Activated B cell treated with CpG ODN at 0.5 μM for 24 hours (primary cell): ENCODE data around the gene MUC2. TPM values are rescaled to one million over a fixed set of nuclear protein-coding genes. Genes with fewer than 3 reads are reported as not detected.

Experiments used
- ATAC-seq: fragments of 200-7000 bp; cut with Tn5 transposase; one replicate; pipeline ENCODE4 v1.10.0; 2021; ENCODE audit warnings: low read depth, mild to moderate bottlenecking, moderate library complexity
- CTCF ChIA-PET: fragments of 350-600 bp; sonication (Branson Sonifier 250); formaldehyde crosslinking; loops from one replicate; lab custom pipeline; 2021; ENCODE audit warnings: antibody characterized with exemption; lab: Charles Lee
- POLR2A ChIA-PET: fragments of 350-600 bp; sonication (Branson Sonifier 250); formaldehyde crosslinking; loops from one replicate; lab custom pipeline; 2021; ENCODE audit warnings: antibody characterized with exemption; lab: Charles Lee
- DNase-seq: peaks from one replicate; pipeline ENCODE4 v3.0.0; 2022
- H3K27ac Mint-ChIP-seq: one replicate; pipeline ENCODE4 v1.8.0; 2020; ENCODE audit warnings: mixed read lengths
- H3K27me3 Mint-ChIP-seq: one replicate; pipeline ENCODE4 v1.8.0; 2021; ENCODE audit warnings: mixed read lengths
- H3K36me3 Mint-ChIP-seq: one replicate; pipeline ENCODE4 v1.8.0; 2021; ENCODE audit warnings: low read depth, mixed read lengths
- H3K4me1 Mint-ChIP-seq: one replicate; pipeline ENCODE4 v1.8.0; 2021; ENCODE audit warnings: mixed read lengths
- H3K4me3 Mint-ChIP-seq: one replicate; pipeline ENCODE4 v1.8.0; 2020; ENCODE audit warnings: mild to moderate bottlenecking, mixed read lengths
- H3K9me3 Mint-ChIP-seq: one replicate; pipeline ENCODE4 v1.8.0; 2020; ENCODE audit warnings: mixed read lengths
- CTCF ChIP-seq: fragments of 200-600 bp; IDR thresholded peaks from one replicate; pipeline ENCODE4 v1.8.0; 2022; ENCODE audit warnings: antibody characterized with exemption, mild to moderate bottlenecking
- intact Hi-C: fragments of 100-400 bp; cut with micrococcal nuclease; formaldehyde crosslinking; loops from one replicate; pipeline ENCODE4 v1.15.1; 2024
- total RNA-seq: library from RNA; stranded (reverse); gene quantifications from 2 replicates; pipeline ENCODE4 v1.2.3, GENCODE V29; 2022

The MUC2 gene
- total RNA-seq, 1 donor from 2014 or later: not detected

- CTCF ChIA-PET: no interaction called here
- TF ChIP-seq CTCF: no peak
- peaks cover 10% of the 10 kb centered on the region for H3K27me3 Mint-ChIP-seq
- H3K4me3 Mint-ChIP-seq: no peak overlapping the region
- H3K4me1 Mint-ChIP-seq: no peaks in the 10 kb centered on the region
- H3K27ac Mint-ChIP-seq: no peak overlapping the region
- POLR2A ChIA-PET: no interaction called here
- DNase-seq: no peak
- peaks cover 2% of the 10 kb centered on the region for H3K9me3 Mint-ChIP-seq
- intact Hi-C loops: no loop called here
- H3K36me3 Mint-ChIP-seq: no peaks in the 10 kb centered on the region
- no peak for ATAC-seq
These were observed 30.5 kb upstream of the MUC2 start for GRCh38 chr11:1044160-1044559.

GRCh38 chr11:1047595-1048156 lies 27.0 kb upstream of the MUC2 start:
- Mint-ChIP-seq H3K4me1 (no peaks in the 10 kb centered on the region), H3K27ac (no peak overlapping the region), H3K4me3 (no peak overlapping the region), H3K27me3 (peaks cover 10% of the 10 kb centered on the region), H3K9me3 (peaks cover 2% of the 10 kb centered on the region), H3K36me3 (no peaks in the 10 kb centered on the region)
- ChIA-PET POLR2A (interaction anchor here (0.7 kb wide), 1 partner anchor 17 kb away, joined by 3 read pairs; no protein-coding TSS in a partner anchor), CTCF (no interaction called here)
- intact Hi-C loops: no loop called here
- DNase-seq: no peak
- ATAC-seq: no peak
- TF ChIP-seq CTCF: no peak

GRCh38 chr11:1048375-1049070 lies 26.2 kb upstream of the MUC2 start:
- H3K36me3 Mint-ChIP-seq: no peaks in the 10 kb centered on the region
- DNase-seq (no peak), ATAC-seq (no peak)
- ChIA-PET CTCF (no interaction called here), POLR2A (interaction anchor here (0.7 kb wide), 1 partner anchor 16 kb away, joined by 3 read pairs; no protein-coding TSS in a partner anchor)
- H3K27me3 Mint-ChIP-seq: peaks cover 10% of the 10 kb centered on the region
- H3K4me1 Mint-ChIP-seq: no peaks in the 10 kb centered on the region
- peaks cover 2% of the 10 kb centered on the region for H3K9me3 Mint-ChIP-seq
- no peak for TF ChIP-seq CTCF
- no peak overlapping the region for H3K27ac Mint-ChIP-seq
- no peak overlapping the region for H3K4me3 Mint-ChIP-seq
- intact Hi-C loops: no loop called here

- intact Hi-C loops: no loop called here
- ChIA-PET CTCF (no interaction called here), POLR2A (no interaction called here)
- Mint-ChIP-seq H3K4me1 (no peaks in the 10 kb centered on the region), H3K4me3 (no peak overlapping the region), H3K9me3 (peaks cover 2% of the 10 kb centered on the region), H3K27ac (no peak overlapping the region), H3K27me3 (peaks cover 10% of the 10 kb centered on the region), H3K36me3 (no peaks in the 10 kb centered on the region)
- no peak for TF ChIP-seq CTCF
- ATAC-seq (no peak), DNase-seq (no peak)
These were observed 25.6 kb upstream of the MUC2 start for GRCh38 chr11:1049071-1049405.

GRCh38 chr11:1049431-1049891 lies 25.2 kb upstream of the MUC2 start:
- Mint-ChIP-seq H3K36me3 (no peaks in the 10 kb centered on the region), H3K27ac (no peak overlapping the region), H3K9me3 (peaks cover 2% of the 10 kb centered on the region), H3K27me3 (peaks cover 10% of the 10 kb centered on the region), H3K4me3 (no peak overlapping the region), H3K4me1 (no peaks in the 10 kb centered on the region)
- ChIA-PET POLR2A (no interaction called here), CTCF (no interaction called here)
- intact Hi-C loops: no loop called here
- no peak for ATAC-seq
- TF ChIP-seq CTCF: no peak
- DNase-seq: no peak
